Measurements from ENCODE around the gene IKZF1.

DNA sequence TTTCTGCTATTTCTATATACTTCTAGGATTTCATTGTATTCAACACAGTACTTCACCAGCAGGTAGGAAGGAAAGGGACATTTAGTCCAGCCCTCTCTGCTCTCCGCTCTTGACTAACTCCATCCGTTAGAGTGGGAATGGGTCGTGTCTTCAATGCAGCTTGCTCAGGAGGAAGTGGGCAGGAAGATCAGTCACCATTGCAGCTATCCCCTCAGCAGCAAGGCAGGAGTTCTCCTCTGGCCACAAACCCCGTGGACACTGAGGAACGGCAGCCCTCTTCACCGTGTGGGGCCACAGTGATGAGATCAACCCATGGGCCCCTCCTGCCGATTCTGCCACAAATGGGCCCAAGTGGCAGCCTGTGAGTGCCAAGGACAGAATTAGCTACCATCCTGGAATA is 30.2 kb upstream of the IKZF1 start:
- TF ChIP-seq, protein P1, sequence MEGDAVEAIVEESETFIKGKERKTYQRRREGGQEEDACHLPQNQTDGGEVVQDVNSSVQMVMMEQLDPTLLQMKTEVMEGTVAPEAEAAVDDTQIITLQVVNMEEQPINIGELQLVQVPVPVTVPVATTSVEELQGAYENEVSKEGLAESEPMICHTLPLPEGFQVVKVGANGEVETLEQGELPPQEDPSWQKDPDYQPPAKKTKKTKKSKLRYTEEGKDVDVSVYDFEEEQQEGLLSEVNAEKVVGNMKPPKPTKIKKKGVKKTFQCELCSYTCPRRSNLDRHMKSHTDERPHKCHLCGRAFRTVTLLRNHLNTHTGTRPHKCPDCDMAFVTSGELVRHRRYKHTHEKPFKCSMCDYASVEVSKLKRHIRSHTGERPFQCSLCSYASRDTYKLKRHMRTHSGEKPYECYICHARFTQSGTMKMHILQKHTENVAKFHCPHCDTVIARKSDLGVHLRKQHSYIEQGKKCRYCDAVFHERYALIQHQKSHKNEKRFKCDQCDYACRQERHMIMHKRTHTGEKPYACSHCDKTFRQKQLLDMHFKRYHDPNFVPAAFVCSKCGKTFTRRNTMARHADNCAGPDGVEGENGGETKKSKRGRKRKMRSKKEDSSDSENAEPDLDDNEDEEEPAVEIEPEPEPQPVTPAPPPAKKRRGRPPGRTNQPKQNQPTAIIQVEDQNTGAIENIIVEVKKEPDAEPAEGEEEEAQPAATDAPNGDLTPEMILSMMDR (IDR thresholded peaks at IDR 0.05; ENCODE audit: borderline replicate concordance, extremely low read depth, low read length, poor library complexity, severe bottlenecking) = no peak
- no peak for TF ChIP-seq EZH2 (IDR thresholded peaks at IDR 0.05; ENCODE audit: borderline replicate concordance, low read depth, low read length, severe bottlenecking)

Measured in DND-41 (cell line).